ENCODE results near the gene NFKBIL1. TPM values are rescaled to one million over a fixed set of nuclear protein-coding genes. Genes with fewer than 3 reads are reported as not detected.

NFKBIL1 gene
- total and polyA plus RNA-seq, 4 experiments from 2014 or later = 5.7 to 13.3 (median 8.6) TPM

GRCh38 chr6:31513456-31514165, 33.8 kb upstream of the NFKBIL1 start:
- Mint-ChIP-seq H3K4me3 (no peak overlapping the region), H3K36me3 (peaks cover 21 to 22% of the 10 kb centered on the region in 2 donors), H3K9me3 (no peaks in the 10 kb centered on the region), H3K27me3 (peaks cover 0 to 3% of the 10 kb centered on the region in 2 donors), H3K27ac (peak overlapping the region in 2 of 7 donors; percentile 43 to 73), H3K4me1 (no peaks in the 10 kb centered on the region)
- Histone ChIP-seq H3K27me3 (ENCODE audit: insufficient read depth, low read length) (no peaks in the 10 kb centered on the region), H3K27ac (ENCODE audit: low read depth, low read length) (no peak overlapping the region), H3K4me1 (ENCODE audit: insufficient read depth, low read length) (no peaks in the 10 kb centered on the region), H3K9me3 (ENCODE audit: control insufficient read depth in 1 of 2, low read length in 2 of 2) (no peaks in the 10 kb centered on the region), H3K4me3 (ENCODE audit: low read length in 2 of 2) (no peak overlapping the region), H3K36me3 (ENCODE audit: insufficient read depth, low read length) (peaks cover 15% of the 10 kb centered on the region)
- ChIA-PET POLR2A (ENCODE audit: partially characterized antibody) (no interaction called here), CTCF (ENCODE audit: partially characterized antibody) (no interaction called here)
- DNase-seq = no peak
- intact Hi-C loops (cut with micrococcal nuclease) = no loop called here

- no peaks in the 10 kb centered on the region for H3K27me3 ChIP-seq (ENCODE audit: insufficient read depth, low read length)
- POLR2A ChIA-PET (ENCODE audit: partially characterized antibody) = no interaction called here
- peaks cover 0 to 5% of the 10 kb centered on the region in 2 donors for H3K27me3 Mint-ChIP-seq
- H3K9me3 ChIP-seq (ENCODE audit: control insufficient read depth in 1 of 2, low read length in 2 of 2) = no peaks in the 10 kb centered on the region
- no peak overlapping the region for H3K4me3 ChIP-seq (ENCODE audit: low read length in 2 of 2)
- no peak for DNase-seq
- H3K4me1 Mint-ChIP-seq = peaks cover 0 to 4% (median 0%) of the 10 kb centered on the region in 4 donors
- H3K27ac ChIP-seq (ENCODE audit: low read depth, low read length) = no peak overlapping the region
- CTCF ChIA-PET (ENCODE audit: partially characterized antibody) = no interaction called here
- no peaks in the 10 kb centered on the region for H3K9me3 Mint-ChIP-seq
- no peaks in the 10 kb centered on the region for H3K36me3 ChIP-seq (ENCODE audit: insufficient read depth, low read length)
- H3K4me1 ChIP-seq (ENCODE audit: insufficient read depth, low read length) = no peaks in the 10 kb centered on the region
- no peak overlapping the region for H3K27ac Mint-ChIP-seq
- no peak overlapping the region for H3K4me3 Mint-ChIP-seq
- intact Hi-C loops (cut with micrococcal nuclease) = no loop called here
- no peaks in the 10 kb centered on the region for H3K36me3 Mint-ChIP-seq
Measured at GRCh38 chr6:31521835-31522234, 25.6 kb upstream of the NFKBIL1 start.

DNA sequence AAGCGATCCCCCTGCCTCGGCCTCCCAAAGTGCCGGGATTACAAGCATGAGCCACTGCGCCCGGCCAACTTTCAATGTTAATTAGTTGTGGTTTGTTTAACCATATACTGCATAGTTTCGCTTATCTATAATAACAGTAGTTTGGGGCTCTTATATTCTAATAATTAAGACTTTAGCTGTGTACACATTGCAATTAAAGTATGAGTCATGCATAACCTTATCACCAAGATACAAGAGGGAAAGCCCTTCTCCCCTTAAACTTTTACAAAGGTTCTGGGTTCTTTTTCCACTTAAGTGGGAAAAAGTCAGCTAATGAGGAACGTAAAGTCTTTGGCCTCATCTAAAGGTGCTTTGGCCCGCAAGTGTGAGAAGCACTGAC, 21.9 kb upstream of the NFKBIL1 start:
- no peaks in the 10 kb centered on the region for H3K9me3 Mint-ChIP-seq
- peaks cover 0 to 5% (median 3%) of the 10 kb centered on the region in 4 donors for H3K4me1 Mint-ChIP-seq
- H3K4me1 ChIP-seq (ENCODE audit: insufficient read depth, low read length) = no peaks in the 10 kb centered on the region
- no peaks in the 10 kb centered on the region for H3K27me3 ChIP-seq (ENCODE audit: insufficient read depth, low read length)
- H3K27ac ChIP-seq (ENCODE audit: low read depth, low read length) = no peak overlapping the region
- H3K4me3 ChIP-seq (ENCODE audit: low read length in 2 of 2) = no peak overlapping the region
- intact Hi-C loops (cut with micrococcal nuclease) = no loop called here
- POLR2A ChIA-PET (ENCODE audit: partially characterized antibody) = interaction anchor here (5.6 kb wide), 1 partner anchor 15 kb away, joined by 38 read pairs; the partner anchor contains the start of gene DDX39B
- no peak for DNase-seq
- peaks cover 11% of the 10 kb centered on the region for H3K36me3 ChIP-seq (ENCODE audit: insufficient read depth, low read length)
- CTCF ChIA-PET (ENCODE audit: partially characterized antibody) = interaction anchor here (1.1 to 1.6 kb wide), 3 partner anchors 8 to 26 kb away, joined by 3 to 5 read pairs (median 4); partner anchors contain the start of gene DDX39B
- peaks cover 5 to 15% of the 10 kb centered on the region in 2 donors for H3K36me3 Mint-ChIP-seq
- H3K9me3 ChIP-seq (ENCODE audit: control insufficient read depth in 1 of 2, low read length in 2 of 2) = no peaks in the 10 kb centered on the region
- peaks cover 0 to 3% of the 10 kb centered on the region in 2 donors for H3K27me3 Mint-ChIP-seq
- no peak overlapping the region for H3K27ac Mint-ChIP-seq
- no peak overlapping the region for H3K4me3 Mint-ChIP-seq

- Mint-ChIP-seq H3K9me3 (no peaks in the 10 kb centered on the region), H3K4me1 (peaks cover 0 to 6% (median 3%) of the 10 kb centered on the region in 4 donors), H3K27me3 (peaks cover 0 to 2% of the 10 kb centered on the region in 2 donors), H3K36me3 (peaks cover 10 to 19% of the 10 kb centered on the region in 2 donors), H3K27ac (peak overlapping the region in 3 of 7 donors; percentile 24 to 49 (median 42)), H3K4me3 (no peak overlapping the region)
- DNase-seq = no peak
- H3K9me3 ChIP-seq (ENCODE audit: control insufficient read depth in 1 of 2, low read length in 2 of 2) = no peaks in the 10 kb centered on the region
- peaks cover 15% of the 10 kb centered on the region for H3K36me3 ChIP-seq (ENCODE audit: insufficient read depth, low read length)
- intact Hi-C loops (cut with micrococcal nuclease) = no loop called here
- CTCF ChIA-PET (ENCODE audit: partially characterized antibody) = interaction anchor here (1.1 to 1.6 kb wide), 3 partner anchors 9 to 25 kb away, joined by 3 to 5 read pairs (median 4); partner anchors contain the start of gene DDX39B
- H3K27me3 ChIP-seq (ENCODE audit: insufficient read depth, low read length) = no peaks in the 10 kb centered on the region
- no peak overlapping the region for H3K27ac ChIP-seq (ENCODE audit: low read depth, low read length)
- no peaks in the 10 kb centered on the region for H3K4me1 ChIP-seq (ENCODE audit: insufficient read depth, low read length)
- no peak overlapping the region for H3K4me3 ChIP-seq (ENCODE audit: low read length in 2 of 2)
- POLR2A ChIA-PET (ENCODE audit: partially characterized antibody) = interaction anchor here (0.6 to 5.6 kb wide), 2 partner anchors 14 to 1794 kb away, joined by 3 to 38 read pairs; partner anchors contain the start of gene DDX39B
Measured at GRCh38 chr6:31525932-31526591, 21.3 kb upstream of the NFKBIL1 start.

DNA sequence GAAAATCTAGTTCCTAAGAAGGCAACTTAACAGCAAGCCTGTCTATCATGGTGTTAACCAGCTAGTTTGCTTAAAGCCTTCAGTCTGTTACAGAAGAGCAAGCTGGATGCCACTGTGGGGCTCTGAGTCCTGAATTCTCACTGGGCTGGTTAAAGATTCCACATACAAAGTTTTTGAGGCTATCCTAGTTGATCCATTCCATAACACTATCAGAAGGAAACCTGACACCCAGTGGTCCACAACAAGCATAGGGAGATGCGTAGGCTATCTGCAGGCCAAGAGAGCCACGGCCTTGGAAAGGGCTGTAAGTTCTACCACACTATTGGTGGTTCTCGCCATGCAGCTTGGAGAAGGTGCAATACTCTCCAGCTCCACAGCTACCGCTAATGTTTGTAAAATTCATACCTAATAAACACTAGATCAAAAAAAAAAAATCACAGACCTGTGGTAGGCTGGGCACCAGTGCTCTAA, 19.1 kb upstream of the NFKBIL1 start:
- H3K36me3 ChIP-seq (ENCODE audit: insufficient read depth, low read length) = peaks cover 36% of the 10 kb centered on the region
- DNase-seq = no peak
- Mint-ChIP-seq H3K4me3 (no peak overlapping the region), H3K27me3 (no peaks in the 10 kb centered on the region), H3K9me3 (no peaks in the 10 kb centered on the region), H3K4me1 (peaks cover 3 to 14% (median 6%) of the 10 kb centered on the region in 4 donors), H3K27ac (peak overlapping the region in 2 of 7 donors; percentile 52 to 62), H3K36me3 (peaks cover 25 to 37% of the 10 kb centered on the region in 2 donors)
- no peaks in the 10 kb centered on the region for H3K9me3 ChIP-seq (ENCODE audit: control insufficient read depth in 1 of 2, low read length in 2 of 2)
- no peak overlapping the region for H3K27ac ChIP-seq (ENCODE audit: low read depth, low read length)
- ChIA-PET CTCF (ENCODE audit: partially characterized antibody) (no interaction called here), POLR2A (ENCODE audit: partially characterized antibody) (interaction anchor here (0.6 to 5.6 kb wide), 3 partner anchors 12 to 135 kb away, joined by 4 to 38 read pairs (median 4); partner anchors contain the start of gene DDX39B)
- H3K4me1 ChIP-seq (ENCODE audit: insufficient read depth, low read length) = peaks cover 3% of the 10 kb centered on the region
- H3K27me3 ChIP-seq (ENCODE audit: insufficient read depth, low read length) = no peaks in the 10 kb centered on the region
- intact Hi-C loops (cut with micrococcal nuclease) = no loop called here
- H3K4me3 ChIP-seq (ENCODE audit: low read length in 2 of 2) = no peak overlapping the region

DNA sequence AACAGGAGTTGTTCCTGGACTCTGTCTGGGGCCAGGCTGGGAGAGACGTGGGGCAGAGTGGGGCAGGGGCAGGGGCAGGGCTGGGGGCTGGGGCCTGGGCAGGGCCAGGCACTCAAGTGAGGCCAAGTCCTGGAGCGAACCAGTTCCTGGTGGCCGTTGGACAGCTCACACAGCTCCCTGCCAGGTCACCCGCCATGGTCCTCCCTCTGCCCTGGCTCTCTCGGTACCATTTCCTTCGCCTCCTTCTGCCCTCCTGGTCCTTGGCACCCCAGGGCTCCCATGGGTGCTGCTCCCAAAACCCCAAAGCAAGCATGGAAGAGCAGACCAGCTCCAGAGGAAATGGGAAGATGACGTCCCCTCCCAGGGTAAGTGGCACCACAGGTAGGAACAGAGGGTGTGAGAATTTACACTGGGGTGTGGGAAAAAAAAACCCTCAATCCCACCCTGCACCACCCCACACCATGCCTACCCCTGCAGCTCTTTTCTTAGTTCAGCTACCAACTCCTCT, 18.5 kb upstream of the NFKBIL1 start, which contains the start of gene MCCD1:
TSS of gene MCCD1 (plus strand) at position 142 of the 508 bp plus-strand sequence. CDS start at position 195, 53 bp downstream.
- Mint-ChIP-seq H3K4me3 (no peak within 1 kb of the TSS), H3K27me3 (no peaks in the 10 kb centered on the region), H3K27ac (peak within 1 kb of the TSS in 3 of 7 donors; percentile 41 to 62 (median 52)), H3K36me3 (peaks cover 30 to 42% of the 10 kb centered on the region in 2 donors), H3K9me3 (no peaks in the 10 kb centered on the region), H3K4me1 (peaks cover 4 to 16% (median 6%) of the 10 kb centered on the region in 4 donors)
- Histone ChIP-seq H3K4me1 (ENCODE audit: insufficient read depth, low read length) (peaks cover 3% of the 10 kb centered on the region), H3K36me3 (ENCODE audit: insufficient read depth, low read length) (peaks cover 41% of the 10 kb centered on the region), H3K27me3 (ENCODE audit: insufficient read depth, low read length) (no peaks in the 10 kb centered on the region), H3K9me3 (ENCODE audit: control insufficient read depth in 1 of 2, low read length in 2 of 2) (no peaks in the 10 kb centered on the region), H3K4me3 (ENCODE audit: low read length in 2 of 2) (no peak within 1 kb of the TSS), H3K27ac (ENCODE audit: low read depth, low read length) (no peak within 1 kb of the TSS)
- intact Hi-C loops (cut with micrococcal nuclease) = no loop called here
- POLR2A ChIA-PET (ENCODE audit: partially characterized antibody) = interaction anchor here (0.6 to 5.6 kb wide), 6 partner anchors 11 to 136 kb away, joined by 3 to 38 read pairs (median 4); partner anchors contain the start of genes DDX39B and MICB
- DNase-seq = no peak
- CTCF ChIA-PET (ENCODE audit: partially characterized antibody) = interaction anchor here (1.2 to 1.6 kb wide), 2 partner anchors 11 to 70 kb away, joined by 3 to 4 read pairs; no protein-coding TSS in a partner anchor

All from CD4-positive, alpha-beta memory T cell (primary cell).